HepG2 (cell line): ENCODE results near the gene SLC17A3. TPM values are rescaled to one million over a fixed set of nuclear protein-coding genes. Genes with fewer than 3 reads are reported as not detected.

Experiments used
- ATAC-seq: fragments of 200-7000 bp; cut with Tn5 transposase; 3 replicates; pipeline ENCODE4 v1.9.1; 2020; ENCODE audit warnings: mild to moderate bottlenecking, moderate library complexity
- BruUV-seq: library from RNA; stranded (reverse); fragments of 400-500 nt; replicated peaks from 2 replicates; lab custom pipeline; 2021; lab: Mats Ljungman, UMichigan
- CTCF ChIA-PET: fragments of 300-600 bp; formaldehyde crosslinking; extraction: SDS; loops from one replicate; lab custom pipeline; 2021; ENCODE audit warnings: low total read pairs, inconsistent platforms, low intra/inter-chr PET ratio; lab: Yijun Ruan, JAX
- POLR2A ChIA-PET: fragments of 350-600 bp; sonication (Branson Sonifier 250); formaldehyde crosslinking; loops from one replicate; lab custom pipeline; 2020; ENCODE audit warnings: antibody characterized with exemption, inconsistent platforms; lab: Yijun Ruan, JAX
- DNase-seq: peaks from one replicate; pipeline ENCODE4 v3.0.0-alpha.2; 2015; ENCODE audit warnings: low spot score
- FAIRE-seq: peaks from 3 replicates; lab custom pipeline; 2011; peaks lifted over from hg19 to GRCh38; lab: Jason Lieb, UNC
- H2AFZ ChIP-seq: one replicate; pipeline ENCODE4 v1.6.1; 2011; ENCODE audit warnings: low read length, inconsistent platforms
- H3K27ac ChIP-seq: fragments of 300-600 bp; 3 replicates; pipeline ENCODE4 v1.8.0; 2011; ENCODE audit warnings: mixed run types, mild to moderate bottlenecking, mixed read lengths, low read length, inconsistent platforms; ENCODE audit not compliant: insufficient read depth; ENCODE audit errors: extremely low read length
- H3K27me3 ChIP-seq, 2 experiments: fragments of 200-600 bp in 1 of 2; 2 replicates in 1 of 2; 3 replicates in 1 of 2; pipeline versions ENCODE4 v1.6.0 to v1.8.0; 2011; ENCODE audit warnings: low read length in 2 of 2, mild to moderate bottlenecking in 2 of 2, moderate library complexity in 2 of 2, inconsistent platforms in 1 of 2; ENCODE audit not compliant: insufficient read depth in 2 of 2, control insufficient read depth in 1 of 2
- H3K36me3 ChIP-seq, 2 experiments: fragments of 200-600 bp in 1 of 2; replicated peaks in 1 of 2; 2 replicates in 1 of 2; 3 replicates in 1 of 2; pipeline versions ENCODE4 v1.5.1 to v1.8.0; 2011; ENCODE audit warnings: low read length in 2 of 2, inconsistent platforms in 1 of 2; ENCODE audit not compliant: insufficient read depth in 2 of 2, control insufficient read depth in 1 of 2
- H3K4me1 ChIP-seq: 2 replicates; pipeline ENCODE4 v1.5.1; 2012; ENCODE audit warnings: low read length, inconsistent platforms; ENCODE audit not compliant: insufficient read depth
- H3K4me2 ChIP-seq: 2 replicates; pipeline ENCODE4 v1.6.0; 2011; ENCODE audit warnings: low read depth, low read length, inconsistent platforms
- H3K4me3 ChIP-seq, 3 experiments: fragments of 200-600 bp in 1 of 3; sonication (generic), shearing (Covaris generic) in 1 of 3; replicated peaks in 1 of 3; 2 replicates each; pipeline ENCODE4 v1.5.1; 2011 to 2016; ENCODE audit warnings: low read length in 3 of 3, inconsistent platforms in 2 of 3, low read depth in 2 of 3, mild to moderate bottlenecking in 2 of 3, control low read depth in 1 of 3, mixed read lengths in 1 of 3; ENCODE audit not compliant: insufficient read depth in 1 of 3
- H3K79me2 ChIP-seq: one replicate; pipeline ENCODE4 v1.6.1; 2011; ENCODE audit warnings: low read length, inconsistent platforms; ENCODE audit not compliant: insufficient read depth
- H3K9ac ChIP-seq: 2 replicates; pipeline ENCODE4 v1.6.0; 2011; ENCODE audit warnings: mild to moderate bottlenecking, low read depth, low read length, inconsistent platforms; ENCODE audit not compliant: insufficient read depth
- H3K9me3 ChIP-seq: 2 replicates; pipeline ENCODE4 v1.5.1; 2012; ENCODE audit warnings: mild to moderate bottlenecking, low read length
- H4K20me1 ChIP-seq: 2 replicates; pipeline ENCODE4 v1.6.0; 2011; ENCODE audit warnings: inconsistent platforms, mild to moderate bottlenecking, low read length, moderate library complexity; ENCODE audit not compliant: insufficient read depth
- ARNT2 ChIP-seq: sonication (generic); formaldehyde crosslinking; IDR thresholded peaks from 2 replicates; pipeline ENCODE4 v1.8.0; 2022; ENCODE audit warnings: mild to moderate bottlenecking, low read depth, missing genetic modification reagents, moderate library complexity
- FLYWCH1 ChIP-seq: sonication (generic); formaldehyde crosslinking; IDR thresholded peaks from 2 replicates; pipeline ENCODE4 v1.8.1; 2023; ENCODE audit warnings: mild to moderate bottlenecking, missing genetic modification reagents
- GATA4 ChIP-seq: sonication (generic); IDR thresholded peaks from 2 replicates; pipeline ENCODE4 v1.6.1; 2016; ENCODE audit warnings: antibody characterized with exemption, low read depth, borderline replicate concordance
- HDAC2 ChIP-seq: sonication (generic); formaldehyde crosslinking; IDR thresholded peaks from 2 replicates; pipeline ENCODE4 v1.4.0; 2020; ENCODE audit warnings: missing genetic modification reagents
- HNRNPK ChIP-seq: fragments of 200-400 bp; formaldehyde crosslinking; IDR thresholded peaks from 2 replicates; pipeline ENCODE4 v1.6.1; 2018; ENCODE audit warnings: low read length, low read depth, moderate library complexity, mild to moderate bottlenecking; ENCODE audit not compliant: poor library complexity, severe bottlenecking
- HOXA5 ChIP-seq: sonication (generic); formaldehyde crosslinking; IDR thresholded peaks from 2 replicates; pipeline ENCODE4 v1.4.0; 2020; ENCODE audit warnings: missing genetic modification reagents
- KLF13 ChIP-seq: sonication (generic); formaldehyde crosslinking; IDR thresholded peaks from 2 replicates; pipeline ENCODE4 v1.4.0; 2020; ENCODE audit warnings: mild to moderate bottlenecking, missing genetic modification reagents
- MXI1 ChIP-seq: IDR thresholded peaks from 3 replicates; pipeline ENCODE4 v1.6.1; 2012; ENCODE audit warnings: low read depth, low read length, inconsistent platforms, borderline replicate concordance
- NFRKB ChIP-seq: fragments of 450-650 bp; IDR thresholded peaks from 2 replicates; pipeline ENCODE4 v1.6.1; 2017
- ZBTB21 ChIP-seq: sonication (generic); formaldehyde crosslinking; IDR thresholded peaks from 2 replicates; pipeline ENCODE4 v1.4.0; 2020; ENCODE audit warnings: missing genetic modification reagents
- ZNF160 ChIP-seq: sonication (generic); formaldehyde crosslinking; IDR thresholded peaks from 2 replicates; pipeline ENCODE4 v1.8.0; 2022; ENCODE audit warnings: mild to moderate bottlenecking, inconsistent platforms, missing genetic modification reagents
- ZNF629 ChIP-seq: sonication (generic); formaldehyde crosslinking; conservative IDR thresholded peaks from 2 replicates; pipeline ENCODE4 v1.5.0; 2020; ENCODE audit warnings: missing genetic modification reagents
- WGBS: methylation state at CpG from one replicate; pipeline ENCODE4 v1.1.6; 2017; ENCODE audit warnings: low lambda C conversion rate; 5-methylcytosine and 5-hydroxymethylcytosine counted together
- in situ Hi-C: cut with HindIII; loops from 2 replicates; pipeline ENCODE4 v1.10.0; 2017; ENCODE audit warnings: low pct_unique_long_range_greater_than_20kb; ENCODE audit not compliant: extremely low pct_ligation_motif_present
- intact Hi-C: fragments of 100-400 bp; cut with micrococcal nuclease; formaldehyde crosslinking; loops from one replicate; pipeline ENCODE4 v1.10.0; 2022; ENCODE audit not compliant: unreplicated experiment
- polyA plus RNA-seq, 8 experiments: library from polyadenylated mRNA; depleted of rRNA in 3 of 8; stranded (reverse) in 7 of 8; unstranded in 1 of 8; fragments of >200 nt; fragmentation: Illumina TruSeq in 4 of 8; extraction: Trizol in 4 of 8; gene quantifications; 2 replicates each; pipeline versions ENCODE4 v1.2.1 to v1.2.3, GENCODE V29; 2011 to 2016; ENCODE audit warnings: low read depth in 4 of 8, missing spikeins in 1 of 8, mixed read lengths in 1 of 8; ENCODE audit not compliant: insufficient read depth in 1 of 8
- total RNA-seq, 5 experiments: library from RNA; depleted of rRNA; stranded (reverse); fragments of >200 nt; fragmentation: Illumina TruSeq; extraction: Trizol; gene quantifications; 2 replicates each; pipeline ENCODE4 v1.2.3, GENCODE V29; 2016; ENCODE audit warnings: low read depth in 1 of 5
- TF ChIP-seq, protein P1 (sequence below): sonication (generic); formaldehyde crosslinking; IDR thresholded peaks from 2 replicates; pipeline ENCODE4 v1.4.0; 2020; ENCODE audit warnings: missing genetic modification reagents
- TF ChIP-seq, protein P2 (sequence below): sonication (generic); formaldehyde crosslinking; IDR thresholded peaks from 2 replicates; pipeline ENCODE4 v1.4.0; 2020; ENCODE audit warnings: missing genetic modification reagents, borderline replicate concordance
- TF ChIP-seq, protein P3 (sequence below): sonication (generic); formaldehyde crosslinking; conservative IDR thresholded peaks from 2 replicates; pipeline ENCODE4 v1.4.0; 2020; ENCODE audit warnings: missing genetic modification reagents

The SLC17A3 gene
- total and polyA plus RNA-seq, 2 of the 13 experiments (the other 11 are each of a cell fraction or from before 2014, with no cell fraction given), result 0.09 to 0.11 TPM

DNA sequence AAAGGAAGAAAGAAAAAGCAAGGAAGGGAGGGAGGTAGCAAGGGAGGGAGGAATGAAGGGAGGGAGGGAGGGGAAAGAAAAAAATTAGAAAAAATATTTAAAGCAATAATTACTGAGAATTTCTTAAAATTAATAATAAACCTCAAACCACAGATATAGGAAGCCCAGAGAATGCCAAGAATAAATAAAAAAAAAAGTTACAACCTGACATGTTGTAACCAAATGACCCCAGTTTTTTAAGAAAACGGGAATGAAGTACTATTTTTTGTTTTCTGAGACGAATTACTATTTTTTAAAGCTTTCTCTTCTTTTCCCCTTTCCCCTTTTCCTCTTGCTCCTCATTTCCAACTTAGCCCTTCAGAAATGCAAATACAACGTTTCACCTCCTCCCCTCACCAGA is 58.8 kb downstream of the SLC17A3 start:
- no peaks in the 10 kb centered on the region for H3K4me1 ChIP-seq
- TF ChIP-seq, protein P1, sequence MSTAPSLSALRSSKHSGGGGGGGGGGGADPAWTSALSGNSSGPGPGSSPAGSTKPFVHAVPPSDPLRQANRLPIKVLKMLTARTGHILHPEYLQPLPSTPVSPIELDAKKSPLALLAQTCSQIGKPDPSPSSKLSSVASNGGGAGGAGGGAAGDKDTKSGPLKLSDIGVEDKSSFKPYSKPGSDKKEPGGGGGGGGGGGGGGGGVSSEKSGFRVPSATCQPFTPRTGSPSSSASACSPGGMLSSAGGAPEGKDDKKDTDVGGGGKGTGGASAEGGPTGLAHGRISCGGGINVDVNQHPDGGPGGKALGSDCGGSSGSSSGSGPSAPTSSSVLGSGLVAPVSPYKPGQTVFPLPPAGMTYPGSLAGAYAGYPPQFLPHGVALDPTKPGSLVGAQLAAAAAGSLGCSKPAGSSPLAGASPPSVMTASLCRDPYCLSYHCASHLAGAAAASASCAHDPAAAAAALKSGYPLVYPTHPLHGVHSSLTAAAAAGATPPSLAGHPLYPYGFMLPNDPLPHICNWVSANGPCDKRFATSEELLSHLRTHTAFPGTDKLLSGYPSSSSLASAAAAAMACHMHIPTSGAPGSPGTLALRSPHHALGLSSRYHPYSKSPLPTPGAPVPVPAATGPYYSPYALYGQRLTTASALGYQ (CRISPR knock-in tag), result no peak
- TF ChIP-seq HNRNPK, result peak; percentile 92
- no peak overlapping the region for H3K27ac ChIP-seq
- ChIA-PET CTCF (no interaction called here), POLR2A (no interaction called here)
- intact Hi-C loops (loop anchor here (5.0 kb wide), 1 partner anchor 42 kb away; no protein-coding TSS in a partner anchor), in situ Hi-C loops (no loop called here)
- no peaks in the 10 kb centered on the region for H3K79me2 ChIP-seq
- no peaks in the 10 kb centered on the region for H4K20me1 ChIP-seq
- 46% methylated on average over 3 of the region's 3 CpGs for WGBS
- ATAC-seq, result no peak
- FAIRE-seq, result peak; percentile 15
- no peaks in the 10 kb centered on the region; a peak in 1 of 5 replicates for H3K27me3 ChIP-seq
- no peak overlapping the region for H3K4me2 ChIP-seq
- no TSS peak for BruUV-seq
- H3K36me3 ChIP-seq, result no peaks in the 10 kb centered on the region
- no peaks in the 10 kb centered on the region for H3K9me3 ChIP-seq
- H3K4me3 ChIP-seq, result no peak overlapping the region
- H2AFZ ChIP-seq, result no peak overlapping the region
- no peak overlapping the region for H3K9ac ChIP-seq
- no peak for DNase-seq

DNA sequence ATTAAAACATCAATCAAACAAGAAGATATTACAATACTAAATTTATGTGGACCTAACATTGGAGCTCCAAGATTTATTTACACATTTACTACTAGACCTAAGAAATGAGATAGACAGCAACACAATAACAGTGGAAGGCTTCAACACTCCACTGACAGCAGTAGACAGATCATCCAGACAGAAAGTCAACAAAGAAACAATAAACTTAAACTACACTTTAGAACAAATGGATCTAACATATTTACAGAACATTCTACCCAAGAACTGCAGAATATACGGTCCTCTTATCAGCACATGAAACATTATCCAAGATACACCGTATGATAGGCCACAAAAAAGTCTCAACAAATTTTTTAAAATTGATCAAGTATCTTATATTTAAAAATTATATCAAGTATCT is 69.2 kb downstream of the SLC17A3 start:
- Histone ChIP-seq H3K9me3 (no peaks in the 10 kb centered on the region), H4K20me1 (no peaks in the 10 kb centered on the region), H3K27me3 (no peaks in the 10 kb centered on the region), H3K79me2 (no peaks in the 10 kb centered on the region), H3K9ac (no peak overlapping the region), H3K4me1 (no peaks in the 10 kb centered on the region), H3K4me3 (no peak overlapping the region), H3K4me2 (no peak overlapping the region), H2AFZ (no peak overlapping the region), H3K36me3 (no peaks in the 10 kb centered on the region), H3K27ac (no peak overlapping the region)
- FAIRE-seq (no peak), DNase-seq (no peak), ATAC-seq (no peak)
- intact Hi-C loops, result no loop called here
- in situ Hi-C loops, result no loop called here
- 78% methylated on average over 2 of the region's 2 CpGs for WGBS
- CTCF ChIA-PET, result no interaction called here
- POLR2A ChIA-PET, result no interaction called here
- no TSS peak for BruUV-seq
- TF ChIP-seq ZNF160 (CRISPR knock-in tag) (no peak), HDAC2 (CRISPR knock-in tag) (no peak), GATA4 (no peak), NFRKB (no peak), ZNF629 (CRISPR knock-in tag) (no peak), ARNT2 (CRISPR knock-in tag) (no peak), KLF13 (CRISPR knock-in tag) (no peak), MXI1 (no peak), FLYWCH1 (CRISPR knock-in tag) (no peak), HOXA5 (CRISPR knock-in tag) (no peak), ZBTB21 (CRISPR knock-in tag) (no peak)
- TF ChIP-seq, protein P2, sequence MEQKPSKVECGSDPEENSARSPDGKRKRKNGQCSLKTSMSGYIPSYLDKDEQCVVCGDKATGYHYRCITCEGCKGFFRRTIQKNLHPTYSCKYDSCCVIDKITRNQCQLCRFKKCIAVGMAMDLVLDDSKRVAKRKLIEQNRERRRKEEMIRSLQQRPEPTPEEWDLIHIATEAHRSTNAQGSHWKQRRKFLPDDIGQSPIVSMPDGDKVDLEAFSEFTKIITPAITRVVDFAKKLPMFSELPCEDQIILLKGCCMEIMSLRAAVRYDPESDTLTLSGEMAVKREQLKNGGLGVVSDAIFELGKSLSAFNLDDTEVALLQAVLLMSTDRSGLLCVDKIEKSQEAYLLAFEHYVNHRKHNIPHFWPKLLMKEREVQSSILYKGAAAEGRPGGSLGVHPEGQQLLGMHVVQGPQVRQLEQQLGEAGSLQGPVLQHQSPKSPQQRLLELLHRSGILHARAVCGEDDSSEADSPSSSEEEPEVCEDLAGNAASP (CRISPR knock-in tag), result no peak
- TF ChIP-seq, protein P3, sequence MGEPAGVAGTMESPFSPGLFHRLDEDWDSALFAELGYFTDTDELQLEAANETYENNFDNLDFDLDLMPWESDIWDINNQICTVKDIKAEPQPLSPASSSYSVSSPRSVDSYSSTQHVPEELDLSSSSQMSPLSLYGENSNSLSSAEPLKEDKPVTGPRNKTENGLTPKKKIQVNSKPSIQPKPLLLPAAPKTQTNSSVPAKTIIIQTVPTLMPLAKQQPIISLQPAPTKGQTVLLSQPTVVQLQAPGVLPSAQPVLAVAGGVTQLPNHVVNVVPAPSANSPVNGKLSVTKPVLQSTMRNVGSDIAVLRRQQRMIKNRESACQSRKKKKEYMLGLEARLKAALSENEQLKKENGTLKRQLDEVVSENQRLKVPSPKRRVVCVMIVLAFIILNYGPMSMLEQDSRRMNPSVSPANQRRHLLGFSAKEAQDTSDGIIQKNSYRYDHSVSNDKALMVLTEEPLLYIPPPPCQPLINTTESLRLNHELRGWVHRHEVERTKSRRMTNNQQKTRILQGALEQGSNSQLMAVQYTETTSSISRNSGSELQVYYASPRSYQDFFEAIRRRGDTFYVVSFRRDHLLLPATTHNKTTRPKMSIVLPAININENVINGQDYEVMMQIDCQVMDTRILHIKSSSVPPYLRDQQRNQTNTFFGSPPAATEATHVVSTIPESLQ, result no peak
